ENCODE data around the gene RUBCN. TPM values are rescaled to one million over a fixed set of nuclear protein-coding genes. Genes with fewer than 3 reads are reported as not detected.

RUBCN gene
- total RNA-seq, 1 donor from 2014 or later = 46.1 TPM

- Mint-ChIP-seq H3K4me1 (ENCODE audit: low read depth, unreplicated experiment) (no peaks in the 10 kb centered on the region), H3K36me3 (ENCODE audit: unreplicated experiment) (no peaks in the 10 kb centered on the region), H3K9me3 (ENCODE audit: unreplicated experiment) (no peaks in the 10 kb centered on the region), H3K4me3 (ENCODE audit: unreplicated experiment) (no peak overlapping the region), H3K27ac (ENCODE audit: unreplicated experiment) (no peak overlapping the region), H3K27me3 (ENCODE audit: unreplicated experiment) (no peaks in the 10 kb centered on the region)
- no peak for TF ChIP-seq CTCF (IDR thresholded peaks at IDR 0.05; ENCODE audit: partially characterized antibody, unreplicated experiment)
- DNase-seq = no peak
These were observed 21.8 kb upstream of the RUBCN start for GRCh38 chr3:197758512-197758911.

- Mint-ChIP-seq H3K36me3 (ENCODE audit: unreplicated experiment) (no peaks in the 10 kb centered on the region), H3K9me3 (ENCODE audit: unreplicated experiment) (no peaks in the 10 kb centered on the region), H3K4me3 (ENCODE audit: unreplicated experiment) (no peak overlapping the region), H3K27ac (ENCODE audit: unreplicated experiment) (no peak overlapping the region), H3K4me1 (ENCODE audit: low read depth, unreplicated experiment) (no peaks in the 10 kb centered on the region), H3K27me3 (ENCODE audit: unreplicated experiment) (no peaks in the 10 kb centered on the region)
- no peak for DNase-seq
- TF ChIP-seq CTCF (IDR thresholded peaks at IDR 0.05; ENCODE audit: partially characterized antibody, unreplicated experiment) = no peak
These were observed 20.0 kb upstream of the RUBCN start for GRCh38 chr3:197756704-197757103.

GRCh38 chr3:197753263-197753662, 16.6 kb upstream of the RUBCN start:
- H3K4me1 Mint-ChIP-seq (ENCODE audit: low read depth, unreplicated experiment) = peaks cover 4% of the 10 kb centered on the region
- peaks cover 4% of the 10 kb centered on the region for H3K27me3 Mint-ChIP-seq (ENCODE audit: unreplicated experiment)
- TF ChIP-seq CTCF (IDR thresholded peaks at IDR 0.05; ENCODE audit: partially characterized antibody, unreplicated experiment) = no peak
- no peaks in the 10 kb centered on the region for H3K36me3 Mint-ChIP-seq (ENCODE audit: unreplicated experiment)
- no peak overlapping the region for H3K4me3 Mint-ChIP-seq (ENCODE audit: unreplicated experiment)
- no peak overlapping the region for H3K27ac Mint-ChIP-seq (ENCODE audit: unreplicated experiment)
- DNase-seq = no peak
- H3K9me3 Mint-ChIP-seq (ENCODE audit: unreplicated experiment) = peaks cover 11% of the 10 kb centered on the region

GRCh38 chr3:197752107-197752506, 15.4 kb upstream of the RUBCN start:
- H3K4me1 Mint-ChIP-seq (ENCODE audit: low read depth, unreplicated experiment) = peaks cover 4% of the 10 kb centered on the region
- TF ChIP-seq CTCF (IDR thresholded peaks at IDR 0.05; ENCODE audit: partially characterized antibody, unreplicated experiment) = no peak
- peaks cover 4% of the 10 kb centered on the region for H3K27me3 Mint-ChIP-seq (ENCODE audit: unreplicated experiment)
- H3K36me3 Mint-ChIP-seq (ENCODE audit: unreplicated experiment) = no peaks in the 10 kb centered on the region
- DNase-seq = no peak
- H3K4me3 Mint-ChIP-seq (ENCODE audit: unreplicated experiment) = peak overlapping the region; percentile 82
- H3K9me3 Mint-ChIP-seq (ENCODE audit: unreplicated experiment) = peaks cover 11% of the 10 kb centered on the region
- H3K27ac Mint-ChIP-seq (ENCODE audit: unreplicated experiment) = peak overlapping the region; percentile 52

- peaks cover 4% of the 10 kb centered on the region for H3K4me1 Mint-ChIP-seq (ENCODE audit: low read depth, unreplicated experiment)
- H3K9me3 Mint-ChIP-seq (ENCODE audit: unreplicated experiment) = peaks cover 11% of the 10 kb centered on the region
- peak; percentile 33 for DNase-seq
- H3K27ac Mint-ChIP-seq (ENCODE audit: unreplicated experiment) = peak overlapping the region; percentile 89
- H3K36me3 Mint-ChIP-seq (ENCODE audit: unreplicated experiment) = no peaks in the 10 kb centered on the region
- TF ChIP-seq CTCF (IDR thresholded peaks at IDR 0.05; ENCODE audit: partially characterized antibody, unreplicated experiment) = no peak
- peaks cover 4% of the 10 kb centered on the region for H3K27me3 Mint-ChIP-seq (ENCODE audit: unreplicated experiment)
- H3K4me3 Mint-ChIP-seq (ENCODE audit: unreplicated experiment) = peak overlapping the region; percentile 95
These were observed 14.4 kb upstream of the RUBCN start for GRCh38 chr3:197750858-197751737.
